ENCODE data around the gene HDAC9.

Gene HDAC9

DNA sequence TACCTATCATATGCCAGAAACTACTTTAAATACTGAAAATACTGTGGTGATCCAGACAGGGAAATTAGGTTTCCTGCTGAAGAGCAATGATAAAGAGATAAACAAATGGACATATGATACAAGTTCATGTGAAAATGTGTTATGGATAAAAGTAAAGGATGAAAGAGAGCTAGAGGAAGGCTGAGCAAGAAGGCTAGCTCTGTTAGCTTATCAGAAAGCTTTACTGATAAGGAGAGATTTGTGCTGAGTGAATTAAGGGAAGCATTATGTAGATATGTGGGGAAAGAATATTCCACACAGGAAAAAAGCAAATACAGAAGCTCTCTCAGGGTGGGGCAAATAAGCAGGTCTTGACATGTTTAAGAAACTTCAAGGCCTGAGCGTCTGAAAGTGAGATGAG, 308.4 kb downstream of the HDAC9 start:
- DNase-seq, result no peak

DNA sequence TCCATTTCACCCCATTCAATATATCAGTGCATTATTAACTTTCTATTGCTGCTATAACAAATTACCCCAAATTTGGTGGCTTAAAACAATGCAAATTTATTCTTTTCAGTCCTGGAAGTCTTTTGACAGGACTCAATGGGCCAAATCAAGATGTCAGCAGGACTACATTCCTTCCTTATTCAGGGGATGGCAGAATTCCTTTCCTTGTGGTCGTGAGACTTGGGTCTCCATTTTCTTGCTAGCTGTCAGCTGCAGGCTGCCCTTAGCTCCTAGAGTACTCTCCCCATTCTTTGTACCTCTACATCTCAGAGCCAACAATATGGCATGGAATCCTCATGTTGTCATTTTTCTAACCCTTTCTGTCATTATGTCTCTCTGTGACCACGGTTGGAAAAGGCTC, 310.6 kb downstream of the HDAC9 start:
- no peak for DNase-seq

DNA sequence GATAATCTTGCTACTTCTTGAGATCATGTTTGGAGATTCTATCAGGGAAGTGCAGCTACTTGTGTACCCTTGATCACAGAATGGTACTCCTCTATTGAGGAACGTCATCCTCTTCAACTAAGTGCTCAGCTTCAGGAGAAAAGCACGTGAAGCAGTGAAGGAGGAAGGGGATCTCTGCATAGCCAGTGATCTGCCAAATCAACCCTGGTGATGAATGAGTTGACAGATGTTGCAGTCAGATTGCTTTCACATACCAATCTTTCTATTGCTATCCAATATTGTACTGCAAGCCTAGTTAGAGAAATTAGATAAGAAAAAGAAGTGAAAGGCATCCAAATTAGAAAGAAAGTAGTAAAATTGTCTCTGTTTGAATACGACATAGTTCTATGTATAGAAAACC, 312.5 kb downstream of the HDAC9 start:
- DNase-seq, result no peak

DNA sequence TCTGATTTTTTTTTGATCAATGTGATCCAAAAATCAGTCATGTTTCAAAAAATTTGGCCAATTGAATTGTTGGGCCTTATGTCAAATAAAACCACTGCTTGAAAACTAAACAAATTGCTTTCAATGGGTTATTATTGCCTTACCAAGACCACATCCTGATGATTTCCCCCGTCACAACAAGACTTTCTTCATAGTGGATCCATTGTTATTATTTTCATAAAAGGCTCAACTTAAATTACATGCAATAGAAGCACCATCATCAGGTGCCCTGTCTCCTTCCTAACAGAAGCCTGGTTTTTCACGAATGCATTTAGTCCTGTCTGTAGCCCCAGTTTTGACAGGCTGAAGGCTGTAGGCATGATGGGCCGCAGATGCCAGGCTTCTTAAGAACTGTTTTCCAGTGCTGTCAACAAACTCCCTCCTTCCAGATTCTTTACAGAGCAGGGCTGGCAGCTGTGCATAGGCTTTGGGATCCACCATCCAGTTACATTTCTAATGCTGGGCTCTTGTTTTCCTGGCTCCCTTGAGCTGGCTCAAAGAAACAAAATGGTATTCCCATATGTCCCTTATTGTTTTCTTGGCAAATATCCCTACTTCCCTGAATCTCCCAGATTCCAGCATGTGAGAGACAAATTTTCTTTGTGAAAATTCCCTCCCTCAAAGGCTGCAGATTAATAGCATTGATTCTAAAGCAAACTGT, 319.9 kb downstream of the HDAC9 start:
- DNase-seq, result no peak

DNA sequence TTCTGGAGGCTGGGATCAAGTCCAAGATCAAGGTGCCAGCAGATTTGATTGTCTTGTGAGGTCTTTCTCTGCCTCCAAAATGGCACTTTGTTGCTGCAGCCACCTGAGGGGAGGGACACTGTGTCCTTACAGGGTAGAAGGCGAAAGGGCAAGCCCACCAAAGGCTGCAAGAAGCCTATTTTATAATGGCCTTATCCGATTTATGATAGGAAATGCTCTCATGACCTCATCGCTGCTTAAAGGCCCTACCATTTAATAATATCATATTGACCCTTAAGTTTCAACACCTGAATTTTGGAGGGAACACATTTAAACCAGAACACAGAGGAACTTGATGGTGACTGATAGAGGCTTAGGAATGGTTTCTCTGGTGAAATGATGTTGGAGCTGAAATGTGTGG, 325.4 kb downstream of the HDAC9 start:
- DNase-seq, result no peak

DNA sequence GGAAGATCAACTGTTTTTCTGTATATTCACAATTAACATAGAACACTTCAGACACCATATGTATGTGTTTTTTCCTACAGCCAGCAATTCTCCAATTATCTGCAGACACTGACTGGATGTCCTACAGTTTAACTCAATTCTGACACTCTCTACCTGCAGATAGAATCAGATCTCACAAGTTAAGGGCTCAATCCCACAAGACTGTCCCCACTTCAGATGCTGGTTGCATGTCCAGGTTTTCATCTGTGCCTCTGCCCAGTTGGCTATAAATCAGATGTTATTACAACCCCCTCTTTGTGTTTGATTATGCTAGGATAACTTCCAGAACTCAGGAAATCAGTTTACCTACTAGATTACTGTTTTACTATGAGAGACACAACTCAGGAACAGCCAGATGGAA, 326.0 kb downstream of the HDAC9 start:
- DNase-seq, result no peak

DNA sequence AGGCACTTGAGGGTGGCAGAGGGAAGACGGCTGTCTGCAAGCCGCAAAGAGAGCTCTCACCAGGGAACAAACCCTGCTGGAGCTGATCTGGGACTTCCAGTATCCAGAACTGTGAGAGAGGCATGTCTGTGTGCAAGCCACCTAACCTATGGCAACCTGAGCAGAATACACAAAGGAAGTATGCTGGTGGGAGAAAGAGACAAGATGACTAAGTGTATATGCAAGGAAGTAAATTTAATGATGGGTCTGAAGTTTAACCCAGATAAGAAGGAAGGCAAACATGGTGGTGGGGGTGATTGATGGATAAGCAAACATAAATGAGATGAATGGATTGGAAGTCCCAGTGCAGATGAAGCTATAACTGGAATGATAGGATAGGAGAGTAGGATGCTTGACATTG, 328.6 kb downstream of the HDAC9 start:
- no peak for DNase-seq

DNA sequence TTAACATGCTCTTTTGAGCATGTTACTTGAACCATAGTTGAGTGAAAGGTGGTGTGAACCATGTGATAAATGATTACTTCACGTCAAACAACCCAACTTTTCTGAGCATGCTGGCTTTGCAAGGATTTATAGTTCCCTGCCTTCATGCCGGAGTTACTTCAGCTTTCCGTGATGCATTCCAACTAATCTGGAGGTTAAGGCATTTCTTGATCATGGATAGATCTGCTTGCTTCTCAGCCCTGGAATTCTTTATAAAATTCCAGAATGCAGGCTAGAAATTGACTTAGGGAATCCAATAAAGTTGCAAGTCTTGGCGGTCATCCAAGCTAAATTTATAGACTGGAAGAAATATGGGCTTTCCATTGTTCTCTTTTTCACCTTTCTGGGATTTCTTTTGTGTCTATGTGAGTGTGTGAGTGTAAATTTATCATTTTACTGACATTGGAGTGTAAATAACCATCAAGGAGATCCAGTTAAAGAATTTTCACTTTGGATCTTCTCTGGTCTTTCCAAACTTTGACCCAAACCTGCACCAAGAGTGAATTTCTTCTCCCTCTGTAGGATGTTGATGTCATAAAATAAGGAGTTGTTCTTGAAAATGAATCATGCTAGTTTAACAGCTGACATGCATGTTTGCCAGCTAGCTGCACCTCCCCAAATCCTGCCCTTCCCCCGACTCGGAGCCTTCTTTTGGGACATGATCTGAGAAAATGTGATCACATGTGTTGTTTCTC, 332.9 kb downstream of the HDAC9 start:
- no peak for DNase-seq

DNA sequence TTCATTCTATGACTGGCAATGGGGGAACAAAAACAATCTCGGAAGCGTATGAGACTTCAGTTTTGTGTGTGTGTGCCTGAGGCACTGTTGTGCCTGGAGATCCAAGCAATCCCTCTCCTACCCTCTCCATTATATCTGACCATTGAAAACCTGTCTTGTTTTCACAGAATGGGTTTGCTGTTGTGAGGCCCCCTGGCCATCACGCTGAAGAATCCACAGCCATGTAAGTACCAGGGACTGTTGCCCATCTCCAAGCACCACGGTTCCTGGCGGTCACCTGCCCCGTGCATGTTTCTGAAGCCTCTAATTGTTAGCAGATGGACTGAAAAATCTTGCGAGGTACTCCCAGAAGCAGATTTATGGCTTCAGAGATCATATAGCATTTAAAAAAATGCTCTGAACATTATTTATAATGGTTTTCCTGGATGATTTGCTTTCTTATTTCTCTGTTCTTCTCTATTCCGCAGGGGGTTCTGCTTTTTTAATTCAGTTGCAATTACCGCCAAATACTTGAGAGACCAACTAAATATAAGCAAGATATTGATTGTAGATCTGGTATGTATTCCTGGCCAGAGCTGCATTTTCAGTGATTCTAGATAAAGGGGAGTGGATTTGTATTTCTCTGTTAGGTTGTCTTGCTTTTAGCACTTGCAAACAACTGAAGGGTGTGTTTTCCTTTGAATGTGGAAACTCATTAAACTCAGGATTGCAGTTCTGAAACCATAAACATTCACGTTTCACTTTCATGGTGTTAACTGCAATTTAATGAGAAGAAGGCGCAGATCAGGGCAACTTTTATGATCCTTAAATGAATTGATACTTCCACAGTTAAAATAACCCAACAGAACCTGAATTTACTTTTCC, 333.7 kb downstream of the HDAC9 start:
- DNase-seq, result no peak

DNA sequence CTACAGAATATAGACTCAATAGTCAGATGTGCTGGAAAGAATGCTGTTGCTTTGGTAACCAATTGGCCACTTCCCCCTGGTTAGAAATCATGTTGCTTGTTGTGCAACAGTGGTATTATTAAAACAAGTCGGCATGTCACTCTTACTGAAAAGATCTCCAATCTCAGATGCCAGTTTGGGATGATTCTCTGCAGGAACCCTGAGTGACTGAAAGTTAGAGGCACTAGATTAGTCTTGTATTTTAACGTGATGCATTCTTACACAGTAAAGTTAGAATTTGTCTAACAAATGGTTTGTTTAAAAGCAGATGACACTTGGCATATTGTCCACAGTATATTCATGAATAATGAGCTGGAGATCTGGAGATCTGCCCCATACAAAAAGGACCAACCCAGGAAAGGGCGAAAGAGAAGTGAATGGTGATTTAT, 334.3 kb downstream of the HDAC9 start:
- no peak for DNase-seq

DNA sequence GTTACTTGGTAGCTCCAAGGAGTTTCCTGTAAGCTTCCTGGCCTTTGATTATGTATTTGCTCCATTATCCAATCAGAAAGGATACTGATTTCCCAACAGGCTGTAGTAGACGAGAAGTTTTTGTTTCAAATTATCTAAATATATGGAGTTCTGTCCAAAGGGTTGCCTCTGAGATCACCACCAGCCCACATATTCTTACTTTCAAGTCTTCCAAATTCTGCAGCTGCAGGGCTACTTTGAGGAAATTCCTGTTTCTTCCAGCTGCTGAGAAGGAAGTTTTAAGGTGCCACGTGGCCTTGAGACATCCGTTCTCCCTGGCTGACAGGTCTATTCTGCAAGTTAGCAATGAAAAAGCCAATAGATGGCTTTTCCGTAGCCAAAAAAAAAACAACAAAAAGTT, 335.9 kb downstream of the HDAC9 start:
- no peak for DNase-seq

DNA sequence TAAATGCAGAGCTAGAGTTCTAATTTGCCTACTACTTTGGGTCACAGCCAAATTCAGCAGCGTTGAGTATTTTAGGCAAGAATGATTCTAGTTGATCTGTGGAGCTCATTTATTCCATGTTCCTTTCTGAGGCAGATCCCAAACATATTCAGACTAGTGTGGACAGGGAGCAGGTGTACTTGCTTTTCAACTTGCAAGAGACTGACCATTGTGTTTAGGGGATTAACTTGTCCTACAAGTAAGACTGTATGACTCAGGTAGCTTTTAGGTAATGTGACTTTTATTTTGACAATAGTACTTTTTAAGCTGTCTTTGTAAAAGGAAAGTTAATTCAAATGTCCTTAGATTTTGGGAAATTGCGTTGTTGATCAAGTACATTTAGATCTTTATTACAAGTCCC, 336.4 kb downstream of the HDAC9 start:
- no peak for DNase-seq

DNA sequence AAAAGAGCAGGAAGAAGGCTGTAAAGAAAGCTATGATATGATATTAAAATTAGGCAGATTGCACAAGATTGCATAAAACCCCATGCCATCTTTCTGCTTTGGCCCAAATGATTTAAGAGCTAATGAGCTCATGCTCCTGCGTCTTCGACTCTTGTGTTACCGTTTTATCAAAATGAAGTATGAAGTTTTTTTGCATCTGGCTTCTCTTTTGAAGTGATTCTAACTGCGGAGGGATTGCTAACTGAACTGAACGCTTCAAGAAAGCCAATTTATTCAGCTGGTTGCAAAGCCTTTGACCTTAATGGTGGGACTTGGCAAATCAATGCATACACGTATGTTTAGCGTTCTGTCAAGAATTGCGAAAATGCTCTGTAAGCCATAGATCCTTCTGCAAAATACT, 339.0 kb downstream of the HDAC9 start:
- no peak for DNase-seq

DNA sequence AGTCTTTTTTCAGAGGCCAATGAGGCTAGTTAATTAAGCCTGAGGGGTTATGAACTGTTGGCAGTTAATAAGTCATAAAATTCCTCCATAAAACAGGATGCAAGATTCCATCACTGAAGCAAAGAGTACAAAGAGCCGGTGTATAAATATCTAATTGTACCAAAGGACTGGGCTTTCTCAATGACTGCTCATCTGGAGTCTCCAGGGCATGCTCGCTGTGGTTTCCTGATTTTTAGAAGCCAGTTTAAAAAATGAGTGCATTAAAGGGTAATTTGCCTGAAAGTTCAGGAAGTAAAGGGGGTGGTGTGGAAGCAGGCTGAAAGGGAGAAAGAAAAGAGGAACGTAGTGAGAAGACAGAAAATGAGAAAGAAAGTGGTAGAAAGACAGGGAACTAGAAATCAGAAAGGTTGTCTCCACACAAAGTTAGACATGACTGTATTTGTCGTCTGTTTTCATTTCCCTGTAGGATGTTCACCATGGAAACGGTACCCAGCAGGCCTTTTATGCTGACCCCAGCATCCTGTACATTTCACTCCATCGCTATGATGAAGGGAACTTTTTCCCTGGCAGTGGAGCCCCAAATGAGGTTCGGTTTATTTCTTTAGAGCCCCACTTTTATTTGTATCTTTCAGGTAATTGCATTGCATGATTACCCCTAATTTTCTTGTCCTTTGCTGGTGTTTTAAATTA, 339.6 kb downstream of the HDAC9 start:
- DNase-seq, result no peak

DNA sequence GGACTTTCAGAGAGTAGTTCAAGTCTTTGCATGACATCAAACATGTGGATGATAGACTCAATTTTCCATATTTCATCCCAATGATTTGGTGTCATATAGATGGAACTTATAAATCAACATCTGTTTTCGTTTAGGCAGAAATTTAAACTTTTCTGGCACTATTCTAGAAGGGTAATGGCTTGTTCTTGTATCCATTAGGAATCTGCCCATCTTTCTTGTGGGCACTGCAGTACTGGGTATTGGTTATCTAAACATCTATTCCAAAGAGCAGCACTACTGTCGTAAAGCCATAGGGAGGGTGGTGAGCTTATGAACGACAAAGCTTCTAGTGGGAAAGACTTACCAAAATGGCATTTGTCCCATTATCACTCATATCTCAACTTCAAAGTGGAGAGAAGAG, 348.4 kb downstream of the HDAC9 start:
- DNase-seq, result no peak

DNA sequence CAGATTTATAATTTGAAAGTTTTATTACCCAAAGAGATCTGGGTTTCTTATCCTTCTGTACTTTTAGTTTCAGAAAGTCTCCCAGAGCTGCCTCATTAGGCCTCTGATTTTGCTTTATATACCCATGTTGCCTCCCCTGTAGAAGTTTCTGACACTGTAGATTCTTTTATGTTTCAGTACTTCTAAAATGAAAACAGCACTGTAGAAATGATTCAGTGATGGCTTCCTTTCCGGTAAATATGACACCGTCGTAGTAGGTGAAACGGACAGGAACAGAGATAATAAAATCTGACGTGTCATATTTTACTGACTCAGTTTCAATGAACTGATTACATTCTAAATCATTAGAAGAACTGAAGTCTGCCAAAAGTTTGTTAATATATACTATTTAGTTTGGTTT, 349.2 kb downstream of the HDAC9 start:
- DNase-seq, result no peak

DNA sequence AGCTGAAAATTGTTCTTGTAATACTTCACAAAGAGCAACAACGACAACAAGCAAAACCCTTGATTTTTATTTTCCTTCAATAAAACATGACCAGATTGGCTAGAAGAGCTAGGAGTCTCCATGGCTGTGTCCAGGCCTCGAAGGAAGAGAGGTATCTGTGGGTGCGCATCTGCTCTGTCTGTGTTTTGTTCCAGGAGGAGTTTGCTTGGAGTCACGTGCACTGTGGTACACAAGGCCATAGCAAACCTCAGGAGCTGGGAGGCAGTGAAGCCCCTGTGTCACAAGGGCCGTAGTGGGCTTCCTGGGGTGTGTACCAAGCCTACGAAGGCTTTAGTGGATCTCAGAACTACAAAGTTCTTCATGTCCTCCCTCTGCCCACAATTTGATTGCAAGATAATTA, 350.2 kb downstream of the HDAC9 start:
- no peak for DNase-seq

DNA sequence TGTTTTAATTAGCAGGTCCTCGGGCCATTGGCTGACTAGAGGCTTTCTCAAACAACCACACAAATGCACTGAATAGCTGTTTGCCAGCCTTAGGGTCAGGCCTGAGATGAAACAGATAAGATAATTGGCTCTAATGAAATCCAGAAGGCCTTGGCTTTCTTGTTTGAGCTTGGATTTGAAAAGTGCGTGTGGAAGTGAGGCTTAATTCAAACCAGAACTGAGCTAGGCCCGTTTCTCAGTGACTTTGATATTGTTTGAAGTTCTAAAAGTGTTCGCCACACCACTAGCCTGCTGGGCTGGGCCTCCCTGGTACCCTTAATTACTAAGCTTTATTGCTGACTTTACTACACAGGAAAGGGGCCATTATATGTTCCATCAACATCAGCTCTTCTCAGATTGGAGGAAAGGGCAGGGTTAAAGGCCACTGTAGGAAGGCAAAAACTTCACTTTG, 351.2 kb downstream of the HDAC9 start:
- no peak for DNase-seq

DNA sequence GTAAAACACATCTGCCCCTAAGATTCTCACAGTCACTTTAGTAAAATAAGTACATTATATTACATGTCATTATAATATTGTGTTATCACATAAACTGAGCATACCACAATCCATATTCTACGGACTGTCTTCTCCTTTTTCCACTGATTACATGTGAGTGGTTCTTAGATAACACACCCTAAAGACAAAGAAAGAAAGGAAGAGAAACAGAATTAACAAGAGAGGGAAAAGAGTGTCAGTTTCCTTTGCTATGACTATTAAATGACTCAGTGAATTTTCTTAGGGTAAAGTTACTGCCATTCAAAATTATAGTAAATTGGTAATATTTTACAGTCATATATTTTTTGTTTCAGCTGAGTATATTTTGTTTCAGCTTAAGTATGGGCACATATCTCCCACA, 353.6 kb downstream of the HDAC9 start:
- DNase-seq, result no peak

DNA sequence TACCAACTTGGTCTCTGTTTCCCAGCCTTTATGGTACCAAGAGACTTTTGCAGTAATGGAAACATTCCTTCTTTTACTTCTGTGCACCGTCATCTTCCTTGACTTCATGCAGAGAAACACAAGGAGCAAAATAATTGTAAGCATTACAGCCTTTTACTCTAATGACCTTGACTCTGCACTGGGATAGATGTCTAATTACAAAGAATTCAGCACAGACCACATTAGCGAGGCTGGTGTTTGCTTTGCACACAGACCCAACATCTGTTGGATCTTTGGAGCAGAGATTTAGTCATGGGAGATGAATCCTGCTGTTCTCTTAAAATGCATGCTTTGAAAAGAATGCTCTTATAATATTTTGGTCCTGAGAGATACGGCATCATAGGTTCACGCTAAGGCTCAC, 360.2 kb downstream of the HDAC9 start:
- no peak for DNase-seq

DNA sequence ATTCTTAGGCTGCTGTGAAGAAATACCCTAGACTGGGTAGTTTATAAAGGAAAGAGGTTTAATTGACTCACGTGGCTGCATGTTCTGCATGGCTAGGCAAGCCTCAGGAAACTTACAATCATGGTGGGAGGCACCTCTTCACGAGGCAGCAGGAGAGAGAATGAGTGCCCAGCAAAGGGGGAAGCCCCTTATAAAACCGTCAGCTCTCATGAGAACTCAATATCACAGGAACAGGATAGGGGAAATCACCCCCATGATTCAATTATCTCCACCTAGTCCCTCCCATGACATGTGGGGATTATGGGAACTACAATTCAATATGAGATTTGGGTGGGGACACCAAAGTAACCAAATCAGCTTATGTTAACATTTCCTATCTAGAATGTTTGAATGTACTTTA, 362.7 kb downstream of the HDAC9 start:
- no peak for DNase-seq

DNA sequence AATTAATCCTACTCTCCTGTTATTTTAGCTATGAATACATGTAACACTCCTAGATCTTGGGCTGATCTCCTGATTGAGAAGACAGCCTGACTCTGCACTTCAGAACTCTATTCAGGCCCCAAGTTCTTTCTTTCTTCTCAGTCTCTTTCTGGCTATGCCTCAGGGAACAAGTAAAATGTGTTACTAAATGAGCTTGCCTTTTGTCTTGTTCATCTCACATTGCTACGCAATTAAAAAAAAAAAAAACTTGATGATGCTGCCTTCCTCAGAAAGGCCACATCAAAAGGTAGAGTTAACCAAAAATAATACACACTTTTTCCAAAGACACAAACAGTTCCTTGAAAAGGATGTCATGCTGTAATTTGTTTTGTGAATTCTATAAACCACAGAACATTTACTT, 363.8 kb downstream of the HDAC9 start:
- DNase-seq, result no peak

DNA sequence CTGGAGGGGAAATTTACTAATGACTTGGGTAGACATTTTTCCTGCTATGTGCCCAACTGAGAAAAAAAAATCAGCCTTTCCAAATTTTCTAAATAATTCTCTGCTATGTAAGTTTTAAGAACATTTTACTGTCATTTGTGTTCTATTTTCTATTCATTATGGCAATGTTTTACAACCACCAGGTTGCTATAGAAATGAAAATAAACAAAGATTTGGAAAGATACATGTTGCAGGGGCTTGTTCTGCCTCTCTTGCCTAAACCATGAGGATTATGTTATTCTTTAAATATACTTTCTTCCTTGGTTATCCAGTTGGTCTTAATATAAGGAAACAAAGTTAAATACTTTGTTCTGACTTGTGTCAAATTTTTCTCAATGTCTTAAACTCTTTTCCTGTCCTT, 364.7 kb downstream of the HDAC9 start:
- no peak for DNase-seq
